IMR-90 (cell line): ENCODE data around the gene NXN.

Experiments
- CTCF ChIP-seq: conservative IDR thresholded peaks from 2 replicates; pipeline ENCODE4 v1.5.1; 2012; ENCODE audit warnings: mild to moderate bottlenecking, low read depth, low read length, improper control_type of control experiment
- FOS ChIP-seq: fragments of 150-350 bp; IDR thresholded peaks from 2 replicates; pipeline ENCODE4 v1.6.1; 2016; ENCODE audit warnings: low read depth, low read length
- POLR2A ChIP-seq: IDR thresholded peaks from 2 replicates; pipeline ENCODE4 v1.6.1; 2012; ENCODE audit warnings: mild to moderate bottlenecking, low read depth, low read length
- RAD21 ChIP-seq: IDR thresholded peaks from 2 replicates; pipeline ENCODE4 v1.6.1; 2012; ENCODE audit warnings: low read length, improper control_type of control experiment

- TF ChIP-seq CTCF = no peak
- no peak for TF ChIP-seq POLR2A
- no peak for TF ChIP-seq FOS
- TF ChIP-seq RAD21 = no peak
These were observed 201.5 kb downstream of the NXN start for GRCh38 chr17:778096-778495.
